Activated T-cell treated with anti-CD3 and anti-CD28 coated beads, Interleukin-2, amount 50 U/mL, for 24 hours (primary cell): Measurements from ENCODE around the gene GSE1.

Experiments used
- DNase-seq: peaks from one replicate; pipeline ENCODE4 v3.0.0-alpha.2; 2020
- H3K27ac Mint-ChIP-seq: 2 replicates; pipeline ENCODE4 v1.8.0; 2020; ENCODE audit warnings: mild to moderate bottlenecking, mixed read lengths
- H3K27me3 Mint-ChIP-seq: 2 replicates; pipeline ENCODE4 v1.8.0; 2020; ENCODE audit warnings: mixed read lengths
- H3K36me3 Mint-ChIP-seq: 2 replicates; pipeline ENCODE4 v1.8.0; 2020; ENCODE audit warnings: low read depth, mixed read lengths
- H3K4me1 Mint-ChIP-seq: 2 replicates; pipeline ENCODE4 v1.8.0; 2020; ENCODE audit warnings: low read depth, mixed read lengths
- H3K4me3 Mint-ChIP-seq: 2 replicates; pipeline ENCODE4 v1.8.0; 2020; ENCODE audit warnings: mild to moderate bottlenecking, moderate library complexity, mixed read lengths
- H3K9me3 Mint-ChIP-seq: 2 replicates; pipeline ENCODE4 v1.8.0; 2020; ENCODE audit warnings: mixed read lengths

The GSE1 gene

GRCh38 chr16:85612191-85612800 is 826 bp upstream of the GSE1 start:
- Mint-ChIP-seq H3K4me1 (peaks cover 63% of the 10 kb centered on the region), H3K9me3 (no peaks in the 10 kb centered on the region), H3K27ac (peak overlapping the region; percentile 47)

DNA sequence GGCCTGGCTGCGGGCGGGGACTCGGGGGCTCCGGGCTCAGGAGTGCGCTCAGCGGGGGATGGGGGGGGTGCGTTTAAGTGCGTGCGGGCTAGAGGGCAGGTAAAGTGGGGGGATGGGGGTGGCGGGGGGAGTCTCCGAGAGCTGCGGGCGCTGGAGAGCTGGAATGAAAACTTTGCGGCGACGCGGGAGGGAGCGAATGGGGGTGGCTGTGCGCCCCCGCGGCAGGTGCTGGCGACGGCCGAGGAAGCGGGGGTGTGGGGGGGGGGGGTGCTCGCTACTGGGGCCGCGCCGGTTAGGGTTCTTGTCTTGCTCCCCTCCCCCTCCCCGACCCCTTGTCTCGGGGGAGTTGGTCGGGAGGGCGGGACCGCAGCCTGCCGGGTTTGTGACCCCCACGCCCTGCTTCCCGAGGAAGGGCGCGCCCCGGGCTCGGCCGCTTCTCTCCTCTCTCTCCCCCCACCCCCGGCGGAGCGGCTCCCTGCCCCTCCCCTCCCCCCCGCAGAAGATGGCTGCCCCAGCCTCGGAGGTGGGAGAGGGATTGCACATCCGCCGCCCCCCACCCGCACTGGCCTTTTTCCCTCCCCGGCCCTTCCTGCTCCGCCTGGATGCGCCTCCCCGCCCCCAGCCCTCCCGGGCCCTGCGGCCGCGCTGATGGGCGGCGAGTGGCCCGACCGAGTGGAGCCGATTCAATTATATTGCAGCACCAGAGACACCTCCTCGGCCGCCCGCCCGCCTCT is 649 bp downstream of the GSE1 start:
- Mint-ChIP-seq H3K27me3 (peaks cover 22% of the 10 kb centered on the region), H3K27ac (no peak overlapping the region), H3K4me1 (peaks cover 64% of the 10 kb centered on the region), H3K36me3 (no peaks in the 10 kb centered on the region), H3K4me3 (peak overlapping the region; percentile 67), H3K9me3 (no peaks in the 10 kb centered on the region)
- DNase-seq, result no peak

More at GRCh38 chr16:85612191-85612800, 826 bp upstream of the GSE1 start:
- peaks cover 18% of the 10 kb centered on the region for H3K27me3 Mint-ChIP-seq
- DNase-seq, result peak; percentile 67
- H3K36me3 Mint-ChIP-seq, result no peaks in the 10 kb centered on the region
- H3K4me3 Mint-ChIP-seq, result peak overlapping the region; percentile 67

GRCh38 chr16:85614338-85615013 is 1.4 kb downstream of the GSE1 start:
- peak; percentile 51 for DNase-seq
- Mint-ChIP-seq H3K27me3 (peaks cover 22% of the 10 kb centered on the region), H3K36me3 (no peaks in the 10 kb centered on the region), H3K4me1 (peaks cover 58% of the 10 kb centered on the region), H3K27ac (no peak overlapping the region), H3K4me3 (peak overlapping the region; percentile 63), H3K9me3 (no peaks in the 10 kb centered on the region)

DNA sequence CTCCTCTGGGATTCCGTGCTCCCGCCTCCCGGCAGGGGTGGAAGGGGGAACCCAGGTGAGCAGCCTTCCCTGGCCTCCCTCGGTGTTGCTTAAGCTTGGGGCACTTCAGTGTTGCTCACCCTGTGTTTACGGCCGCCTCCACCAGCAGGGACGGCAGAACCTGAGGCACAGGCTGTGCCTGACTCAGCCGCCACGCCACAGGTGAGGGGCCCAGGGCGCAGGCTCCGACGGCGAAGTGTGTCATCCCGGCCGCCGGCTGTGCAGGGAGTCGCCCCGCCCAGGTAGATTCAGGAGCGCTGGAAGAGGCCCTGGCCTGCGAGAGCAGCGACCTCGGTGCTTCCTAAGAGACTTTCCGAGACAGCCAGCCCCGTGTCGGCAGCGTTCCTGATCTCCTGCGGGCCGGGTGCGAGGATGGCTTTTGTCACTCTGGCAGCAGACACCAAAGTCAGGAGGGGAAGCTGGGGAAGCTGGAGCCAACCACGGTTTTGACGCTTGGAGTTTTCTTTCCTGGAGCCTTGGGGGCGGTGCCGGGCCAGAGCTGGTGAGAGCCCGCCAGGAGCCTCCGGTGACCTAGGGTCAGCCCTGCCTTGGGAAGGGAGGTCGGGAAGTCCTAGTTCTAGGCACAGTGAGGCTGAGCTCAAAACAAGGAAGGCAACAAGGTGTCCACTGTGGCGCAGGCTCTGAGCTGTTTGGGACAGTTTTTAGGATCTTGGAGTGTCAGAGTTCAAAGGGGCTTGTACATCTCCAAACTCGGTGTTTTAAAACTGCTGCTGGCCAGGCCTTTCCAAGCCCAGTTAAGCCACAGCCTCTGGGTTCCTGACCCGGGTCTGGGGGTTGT is 2.1 kb downstream of the GSE1 start:
- peaks cover 22% of the 10 kb centered on the region for H3K27me3 Mint-ChIP-seq
- no peaks in the 10 kb centered on the region for H3K36me3 Mint-ChIP-seq
- peak; percentile 76 for DNase-seq
- H3K9me3 Mint-ChIP-seq, result no peaks in the 10 kb centered on the region
- H3K4me1 Mint-ChIP-seq, result peaks cover 51% of the 10 kb centered on the region
- H3K4me3 Mint-ChIP-seq, result peak overlapping the region; percentile 63
- H3K27ac Mint-ChIP-seq, result peak overlapping the region; percentile 52

DNA sequence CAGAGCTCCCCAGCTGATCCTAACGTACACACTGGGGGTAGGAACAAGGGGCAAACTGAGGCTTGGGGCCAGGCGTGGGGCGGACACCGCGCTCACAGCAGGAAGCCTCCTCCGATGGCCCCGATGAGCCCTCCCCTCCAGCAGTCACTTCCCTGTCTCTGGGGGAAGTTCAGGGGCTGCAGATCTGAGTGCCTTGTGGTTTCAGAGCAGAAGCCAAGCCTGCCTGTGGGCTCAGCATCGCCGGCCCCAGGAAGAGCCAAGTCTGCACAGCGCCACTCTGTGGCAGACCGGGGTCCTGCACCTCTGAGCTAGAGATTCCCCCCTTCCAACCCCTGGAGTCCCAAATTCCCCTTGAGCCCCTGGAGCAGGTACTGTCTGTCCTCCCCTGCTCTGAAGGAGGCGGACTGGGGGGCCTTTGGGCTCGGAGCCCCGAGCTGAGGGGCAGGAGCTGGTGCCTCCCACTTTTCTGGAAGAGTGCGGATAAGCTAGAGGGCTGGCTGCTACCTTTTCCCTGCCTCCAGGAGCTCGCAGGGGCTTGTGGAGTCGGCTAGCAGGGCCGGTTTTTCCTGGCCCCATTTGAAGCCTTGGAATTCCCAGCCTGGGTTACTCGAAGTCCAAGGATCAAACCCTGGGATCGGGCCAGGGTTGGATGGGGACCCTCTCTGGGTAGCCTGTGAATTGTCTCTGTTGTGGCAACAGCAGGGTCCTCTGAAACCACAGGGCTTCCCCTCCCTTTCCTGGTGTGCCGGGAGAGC is 2.9 kb downstream of the GSE1 start:
- peaks cover 20% of the 10 kb centered on the region for H3K27me3 Mint-ChIP-seq
- peak overlapping the region; percentile 52 for H3K27ac Mint-ChIP-seq
- H3K36me3 Mint-ChIP-seq, result no peaks in the 10 kb centered on the region
- no peaks in the 10 kb centered on the region for H3K9me3 Mint-ChIP-seq
- DNase-seq, result peak; percentile 84
- H3K4me3 Mint-ChIP-seq, result peak overlapping the region; percentile 63
- peaks cover 45% of the 10 kb centered on the region for H3K4me1 Mint-ChIP-seq

- Mint-ChIP-seq H3K27me3 (peaks cover 20% of the 10 kb centered on the region), H3K36me3 (no peaks in the 10 kb centered on the region), H3K4me1 (peaks cover 49% of the 10 kb centered on the region)
Measured at GRCh38 chr16:85616607-85617321, 3.6 kb downstream of the GSE1 start.

DNA sequence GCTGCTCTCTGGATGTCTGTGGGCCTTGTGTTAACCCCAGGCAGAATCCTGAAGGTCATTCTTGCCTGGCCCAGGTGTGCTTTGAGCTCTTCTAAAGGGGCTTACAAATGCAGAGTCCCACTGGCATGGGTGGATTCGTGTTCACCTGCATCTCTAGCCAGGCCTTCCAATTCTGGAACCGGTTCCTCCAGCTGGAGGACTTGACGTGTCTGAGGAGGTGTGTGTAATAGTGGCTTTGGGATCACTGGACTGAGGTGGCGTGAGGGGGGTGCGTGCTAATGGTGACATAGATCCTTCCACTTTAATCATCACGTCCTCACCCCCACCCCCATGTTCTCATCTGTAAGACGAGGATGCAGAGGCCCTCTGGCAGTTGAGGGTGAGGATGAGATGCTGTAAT is 4.8 kb downstream of the GSE1 start:
- Mint-ChIP-seq H3K4me3 (no peak overlapping the region), H3K9me3 (no peaks in the 10 kb centered on the region), H3K4me1 (peaks cover 52% of the 10 kb centered on the region), H3K36me3 (no peaks in the 10 kb centered on the region), H3K27me3 (peaks cover 20% of the 10 kb centered on the region), H3K27ac (peak overlapping the region; percentile 52)
- no peak for DNase-seq

More at GRCh38 chr16:85616607-85617321, 3.6 kb downstream of the GSE1 start:
- Mint-ChIP-seq H3K4me3 (peak overlapping the region; percentile 55), H3K9me3 (no peaks in the 10 kb centered on the region), H3K27ac (peak overlapping the region; percentile 56)
- DNase-seq, result peak; percentile 48

- Mint-ChIP-seq H3K4me1 (peaks cover 55% of the 10 kb centered on the region), H3K27ac (no peak overlapping the region), H3K9me3 (no peaks in the 10 kb centered on the region), H3K36me3 (no peaks in the 10 kb centered on the region), H3K27me3 (peaks cover 20% of the 10 kb centered on the region), H3K4me3 (no peak overlapping the region)
- DNase-seq, result no peak
Measured at GRCh38 chr16:85618521-85618920, 5.4 kb downstream of the GSE1 start.

GRCh38 chr16:85619101-85619891 is 6.2 kb downstream of the GSE1 start:
- DNase-seq, result no peak
- H3K27me3 Mint-ChIP-seq, result peaks cover 20% of the 10 kb centered on the region
- no peak overlapping the region for H3K27ac Mint-ChIP-seq
- no peaks in the 10 kb centered on the region for H3K9me3 Mint-ChIP-seq
- H3K4me1 Mint-ChIP-seq, result peaks cover 55% of the 10 kb centered on the region
- H3K4me3 Mint-ChIP-seq, result no peak overlapping the region
- no peaks in the 10 kb centered on the region for H3K36me3 Mint-ChIP-seq

DNA sequence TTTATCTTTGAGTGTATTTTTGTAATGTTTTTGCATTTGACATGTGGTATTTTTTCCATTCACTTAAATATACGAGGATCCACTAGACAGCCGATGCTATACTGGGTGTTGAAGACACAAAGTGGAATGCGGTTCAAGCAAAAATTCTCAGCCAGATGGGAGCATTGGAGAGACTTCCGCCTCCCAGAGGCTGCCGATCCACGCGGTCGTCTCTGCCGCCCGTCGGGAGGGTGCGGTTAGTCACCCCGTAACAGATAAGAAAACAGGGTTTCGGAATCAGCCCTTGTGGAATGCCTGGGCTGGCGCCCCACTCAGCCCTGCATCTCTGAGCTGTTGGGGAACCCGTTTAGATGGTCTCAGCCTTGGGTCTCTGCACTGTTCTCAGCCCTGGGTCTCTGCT is 7.3 kb downstream of the GSE1 start:
- Mint-ChIP-seq H3K4me3 (no peak overlapping the region), H3K9me3 (no peaks in the 10 kb centered on the region), H3K27ac (no peak overlapping the region), H3K36me3 (no peaks in the 10 kb centered on the region), H3K27me3 (peaks cover 20% of the 10 kb centered on the region), H3K4me1 (peaks cover 45% of the 10 kb centered on the region)
- no peak for DNase-seq

GRCh38 chr16:85621698-85622428 is 8.7 kb downstream of the GSE1 start:
- peaks cover 37% of the 10 kb centered on the region for H3K4me1 Mint-ChIP-seq
- peaks cover 11% of the 10 kb centered on the region for H3K27me3 Mint-ChIP-seq
- H3K36me3 Mint-ChIP-seq, result no peaks in the 10 kb centered on the region
- no peak overlapping the region for H3K4me3 Mint-ChIP-seq
- no peaks in the 10 kb centered on the region for H3K9me3 Mint-ChIP-seq
- DNase-seq, result no peak
- H3K27ac Mint-ChIP-seq, result no peak overlapping the region

- no peaks in the 10 kb centered on the region for H3K9me3 Mint-ChIP-seq
- H3K4me3 Mint-ChIP-seq, result no peak overlapping the region
- no peak for DNase-seq
- H3K4me1 Mint-ChIP-seq, result peaks cover 36% of the 10 kb centered on the region
- no peaks in the 10 kb centered on the region for H3K36me3 Mint-ChIP-seq
- peaks cover 7% of the 10 kb centered on the region for H3K27me3 Mint-ChIP-seq
- no peak overlapping the region for H3K27ac Mint-ChIP-seq
Measured at GRCh38 chr16:85622683-85623082, 9.6 kb downstream of the GSE1 start.
